Activated CD8-positive, alpha-beta memory T cell treated with anti-CD3 and anti-CD28 coated beads, Interleukin-2, amount 10 ng/mL, durations not matched to agents 7 days and 5 days (primary cell): ENCODE results near the gene RBMS1. TPM values are rescaled to one million over a fixed set of nuclear protein-coding genes. Genes with fewer than 3 reads are reported as not detected.

ENCODE experiments used
- ATAC-seq: fragments of 150-1000 bp; cut with Tn5 transposase; one replicate; pipeline ENCODE4 v1.10.0; 2021; ENCODE audit warnings: moderate library complexity
- CTCF ChIA-PET: fragments of 350-600 bp; sonication (Branson Sonifier 250); formaldehyde crosslinking; loops from one replicate; lab custom pipeline; 2021; ENCODE audit warnings: antibody characterized with exemption; lab: Charles Lee
- DNase-seq: peaks from one replicate; pipeline ENCODE4 v3.0.0-alpha.2; 2020
- H3K27ac Mint-ChIP-seq: one replicate; pipeline ENCODE4 v1.8.0; 2021; ENCODE audit warnings: mild to moderate bottlenecking, mixed read lengths
- H3K27me3 Mint-ChIP-seq: one replicate; pipeline ENCODE4 v1.8.0; 2021; ENCODE audit warnings: mixed read lengths
- H3K36me3 Mint-ChIP-seq: one replicate; pipeline ENCODE4 v1.8.0; 2021; ENCODE audit warnings: mild to moderate bottlenecking, mixed read lengths
- H3K4me1 Mint-ChIP-seq: one replicate; pipeline ENCODE4 v1.8.0; 2021; ENCODE audit warnings: mixed read lengths
- H3K4me3 Mint-ChIP-seq: one replicate; pipeline ENCODE4 v1.8.0; 2021; ENCODE audit warnings: mild to moderate bottlenecking, moderate library complexity, mixed read lengths
- H3K9me3 Mint-ChIP-seq: one replicate; pipeline ENCODE4 v1.8.0; 2022; ENCODE audit warnings: low read depth, mixed read lengths
- total RNA-seq, 2 experiments: library from RNA; stranded (reverse); gene quantifications; one replicate each; pipeline ENCODE4 v1.2.3, GENCODE V29; 2021

RBMS1 gene
- total RNA-seq, 2 experiments from 2014 or later, result 41.8 to 54.9 TPM

DNA sequence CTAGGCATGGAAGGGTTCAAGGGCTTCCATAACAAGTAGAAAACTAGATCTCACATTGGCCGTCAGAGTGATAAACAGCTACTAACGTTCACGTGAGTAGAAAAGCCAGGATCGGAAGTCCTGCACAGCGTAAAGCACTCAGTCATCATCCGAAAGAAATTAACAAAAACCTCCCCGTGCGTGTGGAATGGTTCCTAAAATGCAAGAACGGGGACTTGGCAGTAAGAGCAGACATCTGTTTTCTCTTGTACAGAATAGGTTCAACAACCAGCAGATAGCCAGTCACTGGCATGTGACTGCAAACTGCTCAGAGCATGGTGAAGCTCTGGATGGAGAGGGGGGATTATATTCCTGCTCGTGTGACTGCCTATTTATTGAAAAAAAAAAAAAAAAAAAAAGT, 186.6 kb downstream of the RBMS1 start:
- H3K36me3 Mint-ChIP-seq, result peaks cover 42% of the 10 kb centered on the region
- ATAC-seq (no peak), DNase-seq (no peak)
- CTCF ChIA-PET, result no interaction called here
- H3K9me3 Mint-ChIP-seq, result no peaks in the 10 kb centered on the region
- H3K27ac Mint-ChIP-seq, result no peak overlapping the region
- no peaks in the 10 kb centered on the region for H3K4me1 Mint-ChIP-seq
- no peaks in the 10 kb centered on the region for H3K27me3 Mint-ChIP-seq
- H3K4me3 Mint-ChIP-seq, result no peak overlapping the region

DNA sequence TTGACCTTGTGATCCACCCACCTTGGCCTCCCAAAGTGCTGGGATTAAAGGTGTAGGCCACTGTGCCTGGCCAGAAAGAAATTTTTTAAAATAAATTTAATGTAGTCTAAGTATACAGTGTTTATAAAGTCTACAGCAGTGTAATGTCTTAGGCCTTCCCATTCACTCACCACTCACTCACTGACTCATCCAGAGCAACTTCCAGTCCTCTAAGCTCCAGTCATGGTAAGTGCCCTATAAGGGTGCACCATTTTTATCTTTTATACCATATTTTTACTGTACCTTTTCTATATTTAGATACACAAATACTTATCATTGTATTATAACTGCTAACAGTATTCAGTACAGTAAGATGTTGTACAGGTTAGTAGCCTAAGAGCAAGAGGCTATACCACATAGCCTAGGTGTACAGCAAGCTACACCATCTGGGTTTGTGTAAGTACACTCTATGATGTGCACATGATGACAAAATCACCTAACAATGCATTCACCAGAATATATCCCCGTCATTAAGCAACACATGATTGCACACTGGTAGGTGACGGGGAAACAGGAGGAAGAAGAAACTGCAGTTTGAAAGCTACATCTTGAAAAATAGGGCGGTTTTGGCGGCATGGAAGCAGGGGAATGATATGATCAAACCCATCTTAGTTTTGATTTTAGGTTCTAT, 188.4 kb downstream of the RBMS1 start:
- peaks cover 36% of the 10 kb centered on the region for H3K36me3 Mint-ChIP-seq
- ATAC-seq (no peak), DNase-seq (no peak)
- no peaks in the 10 kb centered on the region for H3K27me3 Mint-ChIP-seq
- CTCF ChIA-PET, result interaction anchor here (1.6 kb wide), 1 partner anchor 19 kb away, joined by 3 read pairs; no protein-coding TSS in a partner anchor
- no peak overlapping the region for H3K4me3 Mint-ChIP-seq
- no peak overlapping the region for H3K27ac Mint-ChIP-seq
- no peaks in the 10 kb centered on the region for H3K9me3 Mint-ChIP-seq
- peaks cover 9% of the 10 kb centered on the region for H3K4me1 Mint-ChIP-seq

DNA sequence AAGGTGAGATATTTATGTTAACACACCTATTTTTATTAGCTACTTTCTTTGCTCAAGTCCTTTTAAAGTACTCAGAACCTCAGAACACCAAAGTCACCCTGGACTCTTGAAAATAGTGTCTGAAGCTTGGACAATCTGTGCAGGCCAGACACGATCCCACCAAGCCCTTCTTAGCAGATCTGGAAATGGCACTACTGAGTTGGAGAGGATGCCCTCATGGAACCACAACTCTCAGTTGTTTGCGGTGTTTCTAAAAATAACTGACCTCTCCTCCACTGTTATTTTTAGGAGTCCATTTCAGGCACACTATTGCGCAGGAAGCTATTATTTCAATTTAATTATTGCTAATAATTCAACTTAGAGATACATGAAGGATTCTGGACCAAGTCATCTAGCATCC, 190.1 kb downstream of the RBMS1 start:
- Mint-ChIP-seq H3K27ac (no peak overlapping the region), H3K36me3 (peaks cover 43% of the 10 kb centered on the region)
- ATAC-seq, result no peak

DNA sequence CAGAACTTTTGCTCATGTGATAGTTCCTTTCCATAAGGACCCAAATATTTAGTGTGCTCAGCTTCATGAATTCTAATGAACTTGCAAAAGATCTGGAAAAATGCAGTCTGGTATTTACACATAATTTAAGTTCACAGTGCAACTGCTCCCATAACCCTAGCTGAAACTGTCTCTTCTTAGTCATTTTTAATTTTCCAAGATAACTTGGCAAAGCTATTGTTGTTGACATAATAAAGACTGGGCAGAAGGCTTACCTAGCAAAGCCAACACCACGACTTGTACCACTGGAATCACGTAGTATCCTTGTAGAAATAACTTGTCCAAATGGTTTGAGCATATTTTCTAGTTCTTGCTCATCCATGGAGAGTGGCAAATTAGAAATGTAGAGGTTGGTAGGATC, 190.5 kb downstream of the RBMS1 start:
- H3K36me3 Mint-ChIP-seq, result peaks cover 48% of the 10 kb centered on the region
- H3K4me1 Mint-ChIP-seq, result peaks cover 27% of the 10 kb centered on the region
- H3K27me3 Mint-ChIP-seq, result no peaks in the 10 kb centered on the region
- CTCF ChIA-PET, result interaction anchor here (1.0 to 1.9 kb wide), 3 partner anchors 10 to 667 kb away, joined by 3 to 5 read pairs (median 3); no protein-coding TSS in a partner anchor
- ATAC-seq (no peak), DNase-seq (no peak)
- H3K27ac Mint-ChIP-seq, result no peak overlapping the region
- no peaks in the 10 kb centered on the region for H3K9me3 Mint-ChIP-seq
- H3K4me3 Mint-ChIP-seq, result no peak overlapping the region

More for the DNA sequence above, 190.1 kb downstream of the RBMS1 start:
- no peak overlapping the region for H3K4me3 Mint-ChIP-seq
- H3K9me3 Mint-ChIP-seq, result no peaks in the 10 kb centered on the region
- no peaks in the 10 kb centered on the region for H3K27me3 Mint-ChIP-seq
- DNase-seq, result no peak
- H3K4me1 Mint-ChIP-seq, result peaks cover 24% of the 10 kb centered on the region
- CTCF ChIA-PET, result interaction anchor here (1.0 to 1.9 kb wide), 3 partner anchors 10 to 667 kb away, joined by 3 to 5 read pairs (median 3); no protein-coding TSS in a partner anchor

DNA sequence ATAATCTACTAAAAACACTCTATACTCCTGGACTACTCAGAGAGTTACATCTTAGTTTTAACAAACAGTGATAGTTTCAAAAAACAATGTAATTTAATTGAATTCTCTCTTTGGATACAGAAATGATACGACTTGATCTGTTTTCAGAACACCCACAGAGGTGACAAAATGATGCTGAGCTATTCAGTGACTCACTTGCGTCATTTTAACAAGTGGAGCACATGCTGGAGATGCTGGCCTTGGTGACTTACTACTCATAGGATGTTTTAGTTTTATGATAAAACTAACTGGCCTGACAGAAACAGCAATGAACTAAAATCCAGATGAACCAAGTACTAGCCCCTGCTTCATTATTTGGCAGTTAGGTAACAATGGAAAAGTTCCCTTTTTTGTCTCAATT, 192.2 kb downstream of the RBMS1 start:
- no peak overlapping the region for H3K4me3 Mint-ChIP-seq
- H3K27me3 Mint-ChIP-seq, result no peaks in the 10 kb centered on the region
- peaks cover 60% of the 10 kb centered on the region for H3K36me3 Mint-ChIP-seq
- peaks cover 38% of the 10 kb centered on the region for H3K4me1 Mint-ChIP-seq
- no peak overlapping the region for H3K27ac Mint-ChIP-seq
- CTCF ChIA-PET, result interaction anchor here (0.7 kb wide), 1 partner anchor 30 kb away, joined by 3 read pairs; no protein-coding TSS in a partner anchor
- DNase-seq (peak; percentile 48), ATAC-seq (peak; percentile 74)
- H3K9me3 Mint-ChIP-seq, result no peaks in the 10 kb centered on the region

DNA sequence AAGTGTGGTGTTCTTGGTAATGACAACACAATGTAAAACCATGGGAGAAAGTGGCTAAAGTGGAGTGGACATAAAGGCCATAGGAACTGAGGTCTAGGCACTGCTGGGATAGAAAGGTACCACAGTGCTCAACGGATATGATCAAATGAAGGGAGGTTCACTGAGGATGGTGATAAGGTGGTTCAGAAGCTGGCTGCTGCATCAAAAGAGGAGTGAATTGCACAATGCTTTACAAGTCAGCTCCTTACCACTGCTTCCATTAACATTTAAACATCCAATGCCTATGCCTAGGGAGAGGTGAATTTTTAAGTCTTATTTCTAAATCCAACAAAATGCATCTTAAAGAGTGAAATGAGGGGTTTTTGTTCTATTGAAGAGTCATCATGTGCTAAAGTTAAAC, 193.4 kb downstream of the RBMS1 start:
- Mint-ChIP-seq H3K36me3 (peaks cover 63% of the 10 kb centered on the region), H3K27ac (peak overlapping the region; percentile 10), H3K27me3 (no peaks in the 10 kb centered on the region), H3K9me3 (no peaks in the 10 kb centered on the region), H3K4me3 (no peak overlapping the region), H3K4me1 (peaks cover 49% of the 10 kb centered on the region)
- no peak for ATAC-seq
- CTCF ChIA-PET, result no interaction called here
- DNase-seq, result no peak

DNA sequence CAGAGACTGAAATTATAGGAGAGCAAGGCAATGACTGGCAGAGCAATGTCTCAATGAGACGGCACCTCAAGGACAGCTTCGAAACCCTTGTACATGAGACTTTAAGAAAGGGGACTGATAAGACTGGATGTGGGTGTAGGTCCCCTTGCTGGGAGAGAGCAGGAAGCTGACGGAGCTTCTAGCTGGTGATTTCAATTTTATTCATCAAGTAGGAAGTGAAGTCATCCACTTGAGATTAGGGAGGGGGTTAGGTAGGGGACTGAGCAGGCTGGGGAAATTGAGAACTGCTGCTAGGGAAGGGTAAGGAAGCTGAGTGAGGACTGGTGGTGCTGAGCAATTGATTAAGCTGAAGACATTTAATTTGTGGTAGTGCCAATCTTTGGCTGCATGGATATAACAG, 194.1 kb downstream of the RBMS1 start:
- Mint-ChIP-seq H3K4me3 (no peak overlapping the region), H3K27ac (no peak overlapping the region), H3K4me1 (peaks cover 55% of the 10 kb centered on the region), H3K27me3 (no peaks in the 10 kb centered on the region), H3K9me3 (no peaks in the 10 kb centered on the region), H3K36me3 (peaks cover 68% of the 10 kb centered on the region)
- peak; percentile 47 for ATAC-seq
- CTCF ChIA-PET, result no interaction called here
- no peak for DNase-seq

DNA sequence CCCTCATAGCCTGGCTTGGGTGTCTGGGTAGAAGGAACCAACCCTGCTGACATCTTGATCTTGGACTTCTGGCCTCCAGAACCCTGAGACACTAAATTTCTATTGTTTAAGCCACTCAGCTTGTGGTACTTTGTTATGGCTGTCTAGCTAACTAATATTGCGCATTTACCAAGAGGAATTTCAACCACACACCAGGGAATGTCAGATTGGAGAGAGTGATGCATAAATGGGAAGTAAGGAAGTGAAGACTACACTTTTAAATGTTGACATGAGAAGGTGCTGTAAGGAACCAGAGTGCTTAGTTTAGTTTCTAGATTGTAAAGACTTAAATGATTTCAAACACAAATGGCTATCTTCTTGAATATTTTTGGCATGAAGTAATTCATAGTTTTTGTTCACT, 194.6 kb downstream of the RBMS1 start:
- H3K36me3 Mint-ChIP-seq, result peaks cover 69% of the 10 kb centered on the region
- CTCF ChIA-PET, result no interaction called here

DNA sequence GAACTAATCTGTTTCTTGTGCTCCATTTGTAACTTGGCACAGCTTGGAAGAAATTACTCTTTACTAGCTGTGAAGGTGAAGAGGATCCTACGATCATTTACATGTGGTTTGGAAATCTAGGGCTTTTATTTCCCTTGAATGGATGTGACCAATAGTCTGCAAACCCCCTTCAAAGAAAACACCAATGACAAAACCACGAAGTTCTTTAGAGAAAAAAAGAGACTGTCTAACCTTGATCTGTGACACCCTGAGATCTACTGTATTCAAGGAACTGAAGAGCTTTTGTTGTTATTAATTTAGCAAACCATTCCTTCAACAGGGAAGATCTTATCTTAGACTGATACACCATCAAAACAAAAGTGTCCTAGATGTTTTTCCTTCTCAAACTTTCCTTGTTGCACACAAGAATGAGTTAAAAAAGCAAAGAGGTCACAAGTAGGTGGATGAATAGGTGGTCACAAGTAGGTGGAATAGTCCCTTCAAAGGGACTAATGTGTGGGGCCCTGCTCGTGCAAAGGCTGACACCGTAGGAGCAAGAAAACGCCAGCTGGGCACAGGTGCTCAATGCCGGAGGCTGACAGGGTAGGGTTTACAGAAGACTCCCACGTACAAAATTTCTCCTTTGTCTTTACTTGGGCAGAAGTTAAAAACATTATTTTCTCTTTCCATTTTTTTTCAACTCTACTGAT, 197.9 kb downstream of the RBMS1 start:
- H3K27ac Mint-ChIP-seq, result no peak overlapping the region
- no peaks in the 10 kb centered on the region for H3K9me3 Mint-ChIP-seq
- H3K4me1 Mint-ChIP-seq, result peaks cover 52% of the 10 kb centered on the region
- no peak for DNase-seq
- no peak overlapping the region for H3K4me3 Mint-ChIP-seq
- CTCF ChIA-PET, result interaction anchor here (1.8 kb wide), 1 partner anchor 28 kb away, joined by 8 read pairs; no protein-coding TSS in a partner anchor
- H3K27me3 Mint-ChIP-seq, result no peaks in the 10 kb centered on the region
- peaks cover 73% of the 10 kb centered on the region for H3K36me3 Mint-ChIP-seq
- no peak for ATAC-seq

More for the DNA sequence above, 194.6 kb downstream of the RBMS1 start:
- Mint-ChIP-seq H3K9me3 (no peaks in the 10 kb centered on the region), H3K4me3 (no peak overlapping the region), H3K4me1 (peaks cover 59% of the 10 kb centered on the region), H3K27me3 (no peaks in the 10 kb centered on the region), H3K27ac (no peak overlapping the region)
- DNase-seq (no peak), ATAC-seq (no peak)

DNA sequence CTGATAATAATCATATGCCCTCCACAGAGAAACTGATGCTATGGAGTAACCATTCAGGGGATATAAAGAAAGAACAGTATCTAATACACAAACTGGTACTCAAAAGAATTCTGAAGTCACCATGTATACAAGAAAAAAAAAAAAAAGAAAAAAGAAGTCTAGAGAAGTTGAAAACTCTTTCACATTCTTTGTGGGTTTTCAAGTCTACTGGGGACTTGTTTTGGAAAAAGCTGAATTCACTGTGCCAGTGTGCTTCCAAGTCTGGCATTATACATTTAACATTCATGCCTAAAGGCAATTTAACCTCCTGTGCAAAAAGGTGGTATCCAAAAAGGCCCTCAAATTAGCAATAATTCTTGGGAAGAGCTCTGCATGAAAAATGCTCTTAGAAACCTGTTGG, 198.7 kb downstream of the RBMS1 start:
- Mint-ChIP-seq H3K27ac (no peak overlapping the region), H3K4me3 (no peak overlapping the region), H3K4me1 (peaks cover 47% of the 10 kb centered on the region), H3K9me3 (no peaks in the 10 kb centered on the region), H3K27me3 (no peaks in the 10 kb centered on the region), H3K36me3 (peaks cover 67% of the 10 kb centered on the region)
- ATAC-seq, result no peak
- CTCF ChIA-PET, result interaction anchor here (1.8 kb wide), 1 partner anchor 29 kb away, joined by 8 read pairs; no protein-coding TSS in a partner anchor
- DNase-seq, result no peak

DNA sequence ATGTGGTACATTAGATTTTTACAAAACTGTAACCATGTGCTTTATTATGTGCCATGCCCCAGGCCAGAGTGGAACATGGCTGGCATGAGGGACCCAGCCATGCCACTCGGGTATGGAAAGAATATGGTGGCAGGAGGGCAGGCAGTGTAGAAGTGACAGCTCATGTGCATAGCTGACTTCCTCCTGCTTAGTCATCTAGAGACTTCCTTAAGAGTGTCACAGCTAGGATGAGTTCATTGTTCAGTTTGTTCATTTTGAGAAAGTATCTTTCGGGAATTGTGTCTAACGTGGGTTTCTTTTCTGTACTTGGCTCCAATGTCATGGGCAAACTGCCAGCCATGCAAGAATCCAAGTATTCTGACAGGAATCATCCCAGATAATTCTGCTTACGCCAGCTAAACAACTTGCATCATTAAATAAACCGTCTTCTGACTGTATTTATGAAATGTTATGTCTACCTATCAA, 199.2 kb downstream of the RBMS1 start:
- no peak overlapping the region for H3K4me3 Mint-ChIP-seq
- DNase-seq, result peak; percentile 56
- peaks cover 42% of the 10 kb centered on the region for H3K4me1 Mint-ChIP-seq
- no peaks in the 10 kb centered on the region for H3K9me3 Mint-ChIP-seq
- peaks cover 62% of the 10 kb centered on the region for H3K36me3 Mint-ChIP-seq
- CTCF ChIA-PET, result interaction anchor here (1.4 to 1.8 kb wide), 2 partner anchors 30 to 135 kb away, joined by 4 to 8 read pairs; no protein-coding TSS in a partner anchor
- H3K27me3 Mint-ChIP-seq, result no peaks in the 10 kb centered on the region
- ATAC-seq, result peak; percentile 95
- H3K27ac Mint-ChIP-seq, result peak overlapping the region; percentile 33

DNA sequence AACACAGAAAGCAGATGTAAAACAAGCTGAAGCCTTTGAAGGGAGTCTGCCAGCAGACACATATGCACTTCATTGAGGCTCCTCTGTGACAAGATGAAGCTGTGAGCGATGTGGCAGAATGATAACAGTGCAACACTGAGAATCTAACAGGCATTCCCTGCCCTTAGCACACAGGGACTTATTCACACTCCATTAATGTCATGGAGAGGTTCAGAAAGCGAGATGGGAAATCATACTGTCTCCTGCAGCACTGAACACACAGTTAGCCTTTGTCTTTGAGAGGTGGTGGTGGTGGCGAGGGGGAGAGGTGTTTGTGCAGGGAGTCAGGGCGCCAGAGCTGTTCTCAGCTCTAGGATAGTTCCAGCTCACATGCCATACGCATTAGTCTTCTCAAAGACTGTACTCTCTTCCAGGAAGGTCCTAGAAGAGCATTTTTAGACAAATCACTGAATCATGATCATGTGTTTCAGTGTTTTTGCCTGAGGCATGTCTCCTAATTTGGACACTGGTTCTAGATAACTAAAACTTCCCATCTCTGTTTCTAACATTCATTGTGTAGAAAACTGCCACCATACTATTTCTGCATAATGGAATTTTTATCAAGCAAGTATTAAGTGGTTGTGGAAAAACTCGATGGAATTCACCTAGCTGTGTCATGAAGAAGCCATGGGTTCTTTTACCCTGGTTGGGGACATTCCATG, 200.1 kb downstream of the RBMS1 start:
- no peak overlapping the region for H3K4me3 Mint-ChIP-seq
- ATAC-seq (no peak), DNase-seq (no peak)
- no peak overlapping the region for H3K27ac Mint-ChIP-seq
- peaks cover 55% of the 10 kb centered on the region for H3K36me3 Mint-ChIP-seq
- H3K4me1 Mint-ChIP-seq, result peaks cover 35% of the 10 kb centered on the region
- no peaks in the 10 kb centered on the region for H3K27me3 Mint-ChIP-seq
- no peaks in the 10 kb centered on the region for H3K9me3 Mint-ChIP-seq
- CTCF ChIA-PET, result interaction anchor here (1.4 to 1.8 kb wide), 2 partner anchors 30 to 135 kb away, joined by 4 to 8 read pairs; no protein-coding TSS in a partner anchor

DNA sequence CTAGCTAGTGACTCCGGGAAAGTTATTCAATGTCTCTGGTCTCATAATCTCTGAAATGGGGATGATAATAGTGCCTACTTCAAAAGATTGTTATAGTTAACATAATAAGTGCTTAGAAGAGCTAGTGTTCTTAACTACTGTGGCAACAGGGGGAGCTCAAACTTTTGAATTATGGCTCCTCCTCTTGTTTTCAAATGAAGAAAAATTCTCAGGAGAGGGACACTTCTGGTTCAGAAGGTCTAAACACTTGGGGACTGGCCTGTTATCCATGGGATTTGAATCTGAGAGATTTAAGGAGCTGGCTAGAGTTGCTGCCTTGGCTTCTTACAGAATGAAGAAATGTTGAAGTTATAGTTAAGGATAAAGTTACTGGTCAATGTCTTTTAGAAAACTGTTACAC, 201.4 kb downstream of the RBMS1 start:
- H3K9me3 Mint-ChIP-seq, result no peaks in the 10 kb centered on the region
- no peak overlapping the region for H3K4me3 Mint-ChIP-seq
- no peaks in the 10 kb centered on the region for H3K27me3 Mint-ChIP-seq
- DNase-seq, result no peak
- H3K4me1 Mint-ChIP-seq, result peaks cover 28% of the 10 kb centered on the region
- H3K36me3 Mint-ChIP-seq, result peaks cover 48% of the 10 kb centered on the region
- ATAC-seq, result no peak
- H3K27ac Mint-ChIP-seq, result no peak overlapping the region
- CTCF ChIA-PET, result interaction anchor here (1.1 kb wide), 1 partner anchor 16 kb away, joined by 3 read pairs; no protein-coding TSS in a partner anchor
